GM10847 (cell line): Measurements from ENCODE around the gene PREX1.

Experiments used
- POLR2A ChIP-seq: IDR thresholded peaks from 2 replicates; pipeline ENCODE4 v1.6.1; 2011; ENCODE audit not compliant: insufficient read length; ENCODE audit errors: extremely low read depth

Gene PREX1

GRCh38 chr20:48850257-48850976, 22.6 kb upstream of the PREX1 start:
- TF ChIP-seq POLR2A = no peak

GRCh38 chr20:48849779-48850178, 22.0 kb upstream of the PREX1 start:
- TF ChIP-seq POLR2A = no peak

- no peak for TF ChIP-seq POLR2A
These were observed 21.5 kb upstream of the PREX1 start for GRCh38 chr20:48849299-48849698.

GRCh38 chr20:48847498-48848205, 19.9 kb upstream of the PREX1 start:
- TF ChIP-seq POLR2A = no peak

- peak; percentile 28 for TF ChIP-seq POLR2A
These were observed 19.0 kb upstream of the PREX1 start for GRCh38 chr20:48846516-48847492.

- no peak for TF ChIP-seq POLR2A
These were observed 18.0 kb upstream of the PREX1 start for GRCh38 chr20:48845721-48846306.

GRCh38 chr20:48844996-48845395, 17.2 kb upstream of the PREX1 start:
- TF ChIP-seq POLR2A = no peak

GRCh38 chr20:48843057-48843806, 15.4 kb upstream of the PREX1 start:
- no peak for TF ChIP-seq POLR2A

- no peak for TF ChIP-seq POLR2A
These were observed 14.2 kb upstream of the PREX1 start for GRCh38 chr20:48841875-48842529.

GRCh38 chr20:48841196-48841874, 13.5 kb upstream of the PREX1 start:
- no peak for TF ChIP-seq POLR2A

- no peak for TF ChIP-seq POLR2A
These were observed 11.5 kb upstream of the PREX1 start for GRCh38 chr20:48839154-48839917.

- TF ChIP-seq POLR2A = no peak
These were observed 9.2 kb upstream of the PREX1 start for GRCh38 chr20:48837014-48837413.

GRCh38 chr20:48835390-48835789, 7.6 kb upstream of the PREX1 start:
- no peak for TF ChIP-seq POLR2A
